Limb (tissue), 2 donors: ENCODE measurements around the gene SLC46A1.

Experiments used
- DNase-seq, 2 donors: peaks; one replicate each; pipeline ENCODE4 v3.0.0-alpha.2; 2016; ENCODE audit errors: extremely low spot score in 2 of 2

The SLC46A1 gene

DNA sequence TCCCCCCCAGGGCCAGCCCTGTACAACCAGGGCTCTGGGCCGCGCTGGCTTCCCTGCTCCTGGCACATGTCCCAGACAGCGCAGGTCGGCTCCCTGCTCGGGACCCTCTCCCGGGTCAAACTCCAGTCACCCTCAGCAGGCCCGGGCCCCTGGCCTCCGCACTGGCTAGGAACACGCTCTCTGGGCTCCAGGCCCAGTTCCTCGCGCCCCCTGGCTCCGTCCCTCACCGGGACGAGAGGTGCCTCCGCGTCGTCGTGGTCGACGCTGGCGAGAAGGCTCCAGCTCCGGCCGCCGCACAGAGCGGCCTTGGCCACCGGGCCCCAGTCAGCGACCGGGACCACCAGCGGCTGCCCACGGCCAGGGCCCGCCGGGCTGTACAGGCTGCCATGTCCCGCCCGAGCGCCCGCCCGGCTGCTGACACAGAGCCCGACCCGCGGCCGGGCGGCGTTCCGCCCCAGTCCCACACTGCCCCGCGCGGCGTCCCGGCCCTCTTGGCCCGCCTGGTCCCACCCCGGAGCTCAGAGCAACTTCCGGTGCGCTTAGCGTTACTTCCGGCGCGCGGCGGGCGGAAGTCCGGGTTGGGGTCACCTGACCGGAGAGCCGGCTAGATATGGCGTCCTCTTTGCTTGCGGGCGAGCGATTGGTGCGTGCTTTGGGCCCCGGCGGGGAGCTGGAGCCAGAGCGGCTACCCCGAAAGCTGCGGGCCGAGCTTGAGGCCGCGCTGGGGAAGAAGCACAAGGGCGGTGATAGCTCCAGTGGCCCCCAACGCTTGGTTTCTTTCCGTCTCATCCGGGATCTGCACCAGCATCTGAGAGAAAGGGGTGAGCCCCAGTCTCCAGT is 48.7 kb downstream of the SLC46A1 start, which contains the start of gene POLDIP2:
Gene POLDIP2 (minus strand): TSS at position 467 of the 840 bp plus-strand sequence. CDS start 79 bp downstream, at position 388.
- DNase-seq: peak; percentile 96 to 97

DNA sequence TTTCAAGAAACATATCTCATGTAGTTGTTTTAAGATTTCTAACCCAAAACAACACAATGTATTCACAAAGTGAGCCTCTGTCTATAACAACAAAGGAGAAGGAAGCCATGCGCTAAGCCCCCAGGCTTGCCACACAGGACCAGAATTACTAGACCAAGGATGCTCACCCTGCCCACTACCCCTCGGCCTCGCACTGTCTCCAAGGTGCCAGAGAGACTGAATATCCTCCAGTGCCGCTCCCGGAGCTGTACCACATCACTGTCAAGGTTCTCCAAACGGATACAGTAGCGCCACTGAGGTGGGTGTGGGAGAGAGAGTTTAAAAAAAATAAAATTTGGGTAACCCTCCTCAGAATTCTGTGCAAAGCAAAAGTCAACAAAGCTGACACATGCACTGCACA is 55.7 kb downstream of the SLC46A1 start:
- DNase-seq: no peak

DNA sequence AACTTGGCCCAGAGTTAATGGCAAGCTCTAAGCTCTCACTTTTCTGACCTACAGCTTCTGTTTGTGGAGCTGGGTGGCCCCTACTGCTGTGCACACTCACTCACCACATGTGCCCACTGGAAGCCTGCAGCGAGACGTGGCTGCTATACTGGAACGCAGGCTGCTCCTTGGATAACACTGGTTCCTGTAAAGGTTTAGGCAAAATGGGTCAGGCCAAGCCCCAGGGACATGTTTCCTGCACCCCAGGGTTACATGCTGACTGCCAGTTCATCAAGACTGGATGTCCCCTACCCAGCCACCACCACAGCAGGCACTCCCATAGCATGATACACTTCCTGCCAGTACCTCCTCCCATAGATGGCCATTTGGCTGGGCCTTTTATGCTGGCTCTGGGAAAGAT is 57.0 kb downstream of the SLC46A1 start:
- DNase-seq: no peak

DNA sequence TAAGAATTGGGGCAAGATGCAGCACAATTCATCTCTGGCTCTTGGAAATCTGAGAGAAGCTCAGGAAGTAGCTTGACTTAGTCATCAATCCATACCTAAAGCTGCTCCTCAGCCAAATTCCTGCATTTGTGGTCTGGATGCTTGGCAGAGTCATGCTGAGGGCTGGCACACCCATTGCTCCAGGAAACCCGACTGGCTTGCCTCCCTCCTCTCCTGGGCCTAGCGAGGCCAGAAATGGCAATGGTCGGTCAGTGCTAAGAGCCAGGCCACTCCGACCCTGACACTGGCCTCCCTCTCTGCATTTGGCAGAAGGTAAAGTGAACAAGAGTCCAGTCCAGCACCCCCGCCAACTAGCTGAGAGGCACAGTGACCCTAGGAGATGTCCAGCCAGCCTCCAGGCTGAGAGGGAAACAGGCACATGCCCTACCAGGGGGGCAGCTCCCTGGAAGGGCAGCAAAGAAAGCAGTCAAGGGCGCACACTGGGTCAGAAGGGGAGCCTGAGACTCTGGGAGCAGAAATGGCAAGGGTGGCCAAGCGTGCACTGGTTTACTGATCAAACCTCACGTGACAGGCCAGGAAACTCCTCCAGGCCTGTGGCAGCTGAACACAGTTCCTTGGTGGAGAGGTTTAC is 58.6 kb downstream of the SLC46A1 start:
- DNase-seq: no peak

DNA sequence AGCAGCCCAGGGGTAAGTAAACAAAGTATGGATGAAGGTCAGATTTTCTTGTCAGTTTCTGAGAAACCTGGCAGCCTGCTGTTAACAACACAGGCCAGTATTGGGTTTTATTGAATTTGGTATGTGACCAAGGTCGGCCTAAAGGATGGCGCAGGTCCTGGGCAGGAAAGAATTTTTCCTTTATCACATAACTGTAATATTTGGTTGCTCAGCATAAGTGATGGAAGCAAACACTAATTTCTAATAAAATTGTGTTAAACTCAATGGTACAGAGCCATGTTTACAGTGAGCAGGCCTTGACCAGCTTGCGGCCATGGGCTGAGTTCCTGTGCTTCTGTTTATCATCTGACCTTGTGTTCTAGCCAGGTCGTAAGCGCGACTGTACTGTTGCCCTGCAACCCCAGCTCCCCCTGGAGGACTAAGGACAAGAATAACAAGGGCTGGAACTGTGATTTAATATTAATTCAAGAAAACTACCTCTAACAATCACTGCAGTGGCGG is 59.2 kb downstream of the SLC46A1 start:
- no peak for DNase-seq

DNA sequence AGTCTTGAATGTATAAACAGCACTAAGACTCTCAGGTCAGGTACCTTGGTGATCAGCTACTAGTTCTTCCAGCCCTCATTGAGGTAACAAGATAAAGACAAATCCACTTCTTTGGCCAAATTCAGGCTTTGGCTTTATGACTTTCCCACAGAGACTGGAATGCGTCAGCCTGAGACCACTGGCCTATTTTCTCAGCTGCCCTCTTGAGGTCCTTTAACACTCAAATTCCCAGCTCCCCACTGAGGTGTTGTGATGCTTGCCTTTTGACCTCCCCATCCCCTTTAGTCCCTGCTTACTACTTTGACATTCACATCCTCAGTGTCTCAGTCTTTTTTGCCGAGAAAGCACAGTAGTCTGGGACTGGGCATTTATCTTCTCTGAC is 59.8 kb downstream of the SLC46A1 start:
- no peak for DNase-seq

DNA sequence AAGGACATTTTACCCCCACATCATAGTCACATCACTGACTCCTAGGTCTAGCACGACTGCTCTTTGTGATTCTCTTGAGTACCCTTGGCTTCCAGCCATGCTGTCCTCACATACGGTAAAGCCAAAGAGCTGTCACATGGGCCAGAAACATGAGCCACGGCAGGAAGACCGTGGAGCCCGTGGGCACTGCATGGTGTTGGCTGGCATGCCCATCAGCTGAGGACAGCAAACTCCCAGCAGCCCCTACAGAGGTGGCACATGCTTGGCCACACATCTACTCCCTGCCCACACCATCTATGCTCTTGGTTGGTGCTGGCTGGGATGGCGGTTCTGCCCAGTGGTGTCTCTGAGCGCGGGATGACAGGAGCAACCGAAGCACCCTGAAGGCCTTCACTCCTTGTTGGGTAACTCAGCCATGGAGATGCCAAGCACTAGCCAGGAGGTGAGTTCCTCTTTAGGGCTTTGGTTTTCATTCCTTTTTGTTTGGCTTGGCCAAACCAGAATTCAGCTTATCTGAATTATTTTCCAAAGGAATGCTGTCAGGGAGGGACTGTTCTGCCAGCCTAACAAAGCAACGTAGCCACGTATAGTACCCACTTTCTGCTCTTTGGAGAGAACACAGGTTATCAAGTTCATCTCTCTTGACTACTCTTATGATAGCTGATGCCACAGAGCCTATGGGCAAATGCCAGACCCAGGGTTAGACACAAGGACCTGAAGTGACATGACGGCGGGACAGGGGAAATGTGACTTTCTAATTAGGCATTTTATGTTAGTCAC is 60.4 kb downstream of the SLC46A1 start:
- DNase-seq: no peak
